Suprapubic skin (tissue), 4 donors: ENCODE results near the gene SERPINI1. TPM values are rescaled to one million over a fixed set of nuclear protein-coding genes. Genes with fewer than 3 reads are reported as not detected.

Experiments
- DNase-seq, 2 donors: peaks; one replicate each; pipeline ENCODE4 v3.0.0-alpha.2; 2019; ENCODE audit warnings: low spot score in 2 of 2
- H3K27ac ChIP-seq: fragments of 200-600 bp; sonication (generic); one replicate; pipeline ENCODE4 v1.5.1; 2019
- H3K27me3 ChIP-seq: fragments of 200-600 bp; sonication (generic); one replicate; pipeline ENCODE4 v1.5.1; 2019
- H3K36me3 ChIP-seq: fragments of 200-600 bp; sonication (generic); one replicate; pipeline ENCODE4 v1.5.1; 2019
- H3K4me1 ChIP-seq: fragments of 200-600 bp; sonication (generic); one replicate; pipeline ENCODE4 v1.5.1; 2019
- H3K4me3 ChIP-seq: fragments of 200-600 bp; sonication (generic); one replicate; pipeline ENCODE4 v1.5.1; 2019; ENCODE audit warnings: mild to moderate bottlenecking
- H3K9me3 ChIP-seq: fragments of 200-600 bp; sonication (generic); one replicate; pipeline ENCODE4 v1.5.1; 2019
- CTCF ChIP-seq, 2 donors: fragments of 200-600 bp in 1 of 2; fragments of 450-650 bp in 1 of 2; sonication (generic) in 1 of 2; IDR thresholded peaks; one replicate each; pipeline ENCODE4 v1.5.1; 2016 to 2019; ENCODE audit warnings: antibody characterized with exemption in 2 of 2, mild to moderate bottlenecking in 1 of 2, moderate library complexity in 1 of 2
- EP300 ChIP-seq: sonication (generic); formaldehyde crosslinking; IDR thresholded peaks from one replicate; pipeline ENCODE4 v1.6.1; 2017; ENCODE audit warnings: antibody characterized with exemption
- POLR2A ChIP-seq, 2 donors: fragments of 450-650 bp; IDR thresholded peaks; one replicate each; pipeline ENCODE4 v1.6.1; 2017; ENCODE audit warnings: antibody characterized with exemption in 2 of 2, mild to moderate bottlenecking in 2 of 2, moderate library complexity in 2 of 2
- POLR2AphosphoS5 ChIP-seq, 3 donors: sonication (generic); formaldehyde crosslinking; IDR thresholded peaks; one replicate each; pipeline ENCODE4 v1.6.1; 2017; ENCODE audit warnings: antibody characterized with exemption in 3 of 3
- WGBS: methylation state at CpG from one replicate; pipeline ENCODE4 v1.1.5; 2018; 5-methylcytosine and 5-hydroxymethylcytosine counted together
- total RNA-seq, 4 donors: library from RNA; depleted of rRNA; stranded (reverse); fragments of >200 nt; gene quantifications; one replicate each; pipeline ENCODE4 v1.1.0, GENCODE V29; 2016

SERPINI1 gene
- total RNA-seq, 4 donors from 2014 or later, result 1.6 to 3.0 (median 2.0) TPM

GRCh38 chr3:167734498-167735232 lies 856 bp upstream of the SERPINI1 start, which contains the start of gene PDCD10:
Gene PDCD10, minus strand, starts transcription at chr3:167734892. Its CDS starts 14,735 bp downstream, at chr3:167720157.
- Histone ChIP-seq H3K9me3 (no peaks in the 10 kb centered on the region), H3K4me3 (peak within 1 kb of the TSS; percentile 74), H3K36me3 (no peaks in the 10 kb centered on the region), H3K27me3 (no peaks in the 10 kb centered on the region), H3K4me1 (peaks cover 34% of the 10 kb centered on the region), H3K27ac (peak within 1 kb of the TSS; percentile 87)
- DNase-seq, result peak; percentile 98
- TF ChIP-seq CTCF (IDR thresholded peaks at IDR 0.05) (no peak), POLR2AphosphoS5 (IDR thresholded peaks at IDR 0.05) (peak in 2 of 3 donors; percentile 67 to 78), POLR2A (IDR thresholded peaks at IDR 0.05) (peak in 1 of 2 donors; percentile 24)
- under 1% methylated on average over 42 of the region's 49 CpGs for WGBS

GRCh38 chr3:167736264-167736787 lies 805 bp downstream of the SERPINI1 start:
- no peak overlapping the region for H3K27ac ChIP-seq
- WGBS, result 23% methylated on average over 7 of the region's 7 CpGs

GRCh38 chr3:167736997-167737396 lies 1.5 kb downstream of the SERPINI1 start:
- Histone ChIP-seq H3K4me3 (no peak overlapping the region), H3K27me3 (no peaks in the 10 kb centered on the region), H3K36me3 (no peaks in the 10 kb centered on the region), H3K27ac (no peak overlapping the region), H3K4me1 (peaks cover 27% of the 10 kb centered on the region), H3K9me3 (no peaks in the 10 kb centered on the region)
- 87% methylated on average over 2 of the region's 2 CpGs for WGBS
- DNase-seq, result no peak
- TF ChIP-seq CTCF (IDR thresholded peaks at IDR 0.05) (no peak), POLR2A (IDR thresholded peaks at IDR 0.05) (no peak), EP300 (no peak)

More at GRCh38 chr3:167736264-167736787, 805 bp downstream of the SERPINI1 start:
- Histone ChIP-seq H3K4me1 (peaks cover 29% of the 10 kb centered on the region), H3K4me3 (peak overlapping the region; percentile 74), H3K36me3 (no peaks in the 10 kb centered on the region), H3K9me3 (no peaks in the 10 kb centered on the region), H3K27me3 (no peaks in the 10 kb centered on the region)
- TF ChIP-seq POLR2AphosphoS5 (IDR thresholded peaks at IDR 0.05) (no peak), POLR2A (IDR thresholded peaks at IDR 0.05) (no peak), EP300 (no peak), CTCF (IDR thresholded peaks at IDR 0.05) (no peak)
- DNase-seq, result no peak

- H3K9me3 ChIP-seq, result no peaks in the 10 kb centered on the region
- no peak for TF ChIP-seq POLR2AphosphoS5 (IDR thresholded peaks at IDR 0.05)
- no peak for TF ChIP-seq EP300
- no peak for TF ChIP-seq POLR2A (IDR thresholded peaks at IDR 0.05)
- no peak for TF ChIP-seq CTCF (IDR thresholded peaks at IDR 0.05)
- no peak overlapping the region for H3K4me3 ChIP-seq
- 77% methylated on average over 2 of the region's 2 CpGs for WGBS
- no peaks in the 10 kb centered on the region for H3K27me3 ChIP-seq
- no peak overlapping the region for H3K27ac ChIP-seq
- no peaks in the 10 kb centered on the region for H3K36me3 ChIP-seq
- no peak for DNase-seq
- H3K4me1 ChIP-seq, result peaks cover 18% of the 10 kb centered on the region
Measured at GRCh38 chr3:167738037-167738436, 2.5 kb downstream of the SERPINI1 start.

DNA sequence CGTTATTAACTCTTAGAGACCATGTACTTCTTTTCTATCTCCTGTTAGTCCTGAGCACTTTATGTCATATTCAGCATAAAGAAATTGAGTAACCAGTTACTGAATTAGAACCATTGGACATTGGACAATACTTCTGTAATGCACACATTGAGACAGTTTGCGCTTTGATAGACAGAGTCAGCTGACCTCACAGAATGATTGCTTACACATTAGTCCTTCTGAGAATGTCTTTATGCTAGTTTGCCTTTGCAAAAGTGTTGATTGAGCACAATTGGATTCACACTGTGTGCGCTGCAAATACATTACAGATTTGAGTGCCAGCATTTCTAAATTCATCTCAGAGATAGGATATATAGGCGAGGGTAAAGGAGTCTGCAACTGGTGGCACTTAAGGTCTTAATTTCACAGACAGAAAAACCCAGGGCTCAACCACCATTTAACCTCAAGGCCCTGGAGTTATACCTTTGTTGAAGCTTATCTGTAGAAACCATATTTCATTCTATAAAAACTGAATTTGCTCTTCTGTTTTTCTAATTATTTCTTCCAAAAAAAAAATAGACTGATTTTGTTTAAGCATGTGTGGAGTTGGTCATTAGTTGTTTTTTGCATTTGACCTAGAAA lies 3.8 kb downstream of the SERPINI1 start:
- TF ChIP-seq EP300 (no peak), CTCF (IDR thresholded peaks at IDR 0.05) (no peak), POLR2A (IDR thresholded peaks at IDR 0.05) (no peak), POLR2AphosphoS5 (IDR thresholded peaks at IDR 0.05) (no peak)
- no peaks in the 10 kb centered on the region for H3K27me3 ChIP-seq
- DNase-seq, result no peak
- H3K36me3 ChIP-seq, result no peaks in the 10 kb centered on the region
- no peak overlapping the region for H3K27ac ChIP-seq
- WGBS, result 96% methylated on average over 4 of the region's 4 CpGs
- H3K9me3 ChIP-seq, result no peaks in the 10 kb centered on the region
- no peak overlapping the region for H3K4me3 ChIP-seq
- H3K4me1 ChIP-seq, result peaks cover 8% of the 10 kb centered on the region
